MM.1S (cell line): ENCODE results near the gene BTRC.

Source experiments
- CTCF ChIP-seq: fragments of 300-600 bp; sonication (generic); IDR thresholded peaks from 2 replicates; pipeline ENCODE4 v1.5.1; 2016; ENCODE audit warnings: antibody characterized with exemption, low read length, mixed read lengths
- EZH2 ChIP-seq: fragments of 300-600 bp; sonication (generic); optimal IDR thresholded peaks from 2 replicates; pipeline ENCODE3; 2017; ENCODE audit warnings: low read depth, mild to moderate bottlenecking, antibody characterized with exemption, low read length, mixed read lengths
- EZH2phosphoT487 ChIP-seq: fragments of 300-600 bp; sonication (generic); IDR thresholded peaks from 2 replicates; pipeline ENCODE4 v1.6.1; 2018; ENCODE audit warnings: antibody characterized with exemption, low read length

DNA sequence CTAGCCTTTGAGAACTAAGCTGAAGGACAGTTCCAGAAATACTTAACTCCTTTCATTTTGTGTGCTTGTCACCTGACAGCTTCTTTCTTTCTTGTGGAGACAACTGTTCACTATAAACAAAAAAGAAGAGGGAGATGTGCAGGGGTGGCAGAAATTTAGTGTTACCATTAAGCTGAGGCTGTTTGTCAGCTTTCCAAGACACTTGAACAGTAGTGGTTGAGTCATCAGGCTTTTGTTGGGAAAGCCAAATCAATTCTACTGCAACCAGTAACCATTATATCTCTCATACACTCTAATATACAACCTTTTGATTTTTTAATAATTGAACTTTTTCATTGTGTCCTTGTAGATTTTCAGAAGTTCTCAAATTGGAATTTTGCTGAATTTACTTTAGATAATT is 158.8 kb downstream of the BTRC start:
- TF ChIP-seq EZH2, result no peak
- no peak for TF ChIP-seq CTCF
- no peak for TF ChIP-seq EZH2phosphoT487
